ENCODE data around the gene MC1R.
"Not testable (repeated sequence)": the region's sequence is repeated elsewhere in the genome, so short reads cannot be mapped to it uniquely, and the experiment has no call there.

The MC1R gene

GRCh38 chr16:89958068-89958467, 39.4 kb downstream of the MC1R start:
- DNase-seq (ENCODE audit: low spot score) (no peak), FAIRE-seq (no peak)

GRCh38 chr16:89958596-89958995, 39.9 kb downstream of the MC1R start:
- DNase-seq (ENCODE audit: low spot score) = no peak
- no peak for FAIRE-seq

- DNase-seq (ENCODE audit: low spot score) (no peak), FAIRE-seq (no peak)
Measured at GRCh38 chr16:89960966-89961365, 42.3 kb downstream of the MC1R start.

GRCh38 chr16:89961920-89962319, 43.3 kb downstream of the MC1R start:
- FAIRE-seq = no peak

GRCh38 chr16:89962754-89963498, 44.3 kb downstream of the MC1R start:
- DNase-seq (ENCODE audit: low spot score) = no peak
- FAIRE-seq = no peak

More at GRCh38 chr16:89961920-89962319, 43.3 kb downstream of the MC1R start:
- no peak for DNase-seq (ENCODE audit: low spot score)

GRCh38 chr16:89964201-89964600, 45.5 kb downstream of the MC1R start:
- no peak for FAIRE-seq
- DNase-seq (ENCODE audit: low spot score) = no peak

- FAIRE-seq (no peak), DNase-seq (ENCODE audit: low spot score) (no peak)
Measured at GRCh38 chr16:89965447-89966225, 47.0 kb downstream of the MC1R start.

- FAIRE-seq = no peak
- DNase-seq (ENCODE audit: low spot score) = no peak
Measured at GRCh38 chr16:89966756-89967155, 48.1 kb downstream of the MC1R start.

- not testable (repeated sequence) for DNase-seq (ENCODE audit: low spot score); FAIRE-seq
Measured at GRCh38 chr16:89967436-89967835, 48.8 kb downstream of the MC1R start.

GRCh38 chr16:89968074-89968473, 49.4 kb downstream of the MC1R start:
- not testable (repeated sequence) for FAIRE-seq; DNase-seq (ENCODE audit: low spot score)

- FAIRE-seq (no peak), DNase-seq (ENCODE audit: low spot score) (no peak)
Measured at GRCh38 chr16:89969741-89970410, 51.2 kb downstream of the MC1R start.
